GM18502 (cell line): ENCODE measurements around the gene NCS1.

Experiments
- ATAC-seq: cut with Tn5 transposase; IDR thresholded peaks from one replicate; pipeline ENCODE4 v1.9.1; 2021; ENCODE audit warnings: mild to moderate bottlenecking; ENCODE audit not compliant: unreplicated experiment, poor library complexity

Gene NCS1

GRCh38 chr9:130209422-130209821, 37.2 kb downstream of the NCS1 start:
- ATAC-seq = no peak

- no peak for ATAC-seq
These were observed 39.5 kb downstream of the NCS1 start for GRCh38 chr9:130211548-130212226.

GRCh38 chr9:130212543-130213297, 40.5 kb downstream of the NCS1 start:
- ATAC-seq = no peak

GRCh38 chr9:130213911-130214761, 41.9 kb downstream of the NCS1 start:
- ATAC-seq = no peak

GRCh38 chr9:130214776-130215340, 42.7 kb downstream of the NCS1 start:
- ATAC-seq = no peak

GRCh38 chr9:130215341-130216119, 43.3 kb downstream of the NCS1 start:
- no peak for ATAC-seq

GRCh38 chr9:130217838-130218237, 45.6 kb downstream of the NCS1 start:
- no peak for ATAC-seq

- ATAC-seq = no peak
These were observed 47.5 kb downstream of the NCS1 start for GRCh38 chr9:130219661-130220096.

GRCh38 chr9:130220352-130220751, 48.1 kb downstream of the NCS1 start:
- ATAC-seq = no peak

GRCh38 chr9:130222833-130223232, 50.6 kb downstream of the NCS1 start:
- no peak for ATAC-seq

GRCh38 chr9:130225071-130225470, 52.9 kb downstream of the NCS1 start:
- ATAC-seq = no peak

- no peak for ATAC-seq
These were observed 53.4 kb downstream of the NCS1 start for GRCh38 chr9:130225586-130225985.

- ATAC-seq = no peak
These were observed 53.9 kb downstream of the NCS1 start for GRCh38 chr9:130226112-130226511.

GRCh38 chr9:130227833-130228232, 55.6 kb downstream of the NCS1 start:
- ATAC-seq = no peak

GRCh38 chr9:130229759-130230158, 57.6 kb downstream of the NCS1 start:
- no peak for ATAC-seq

- no peak for ATAC-seq
These were observed 58.4 kb downstream of the NCS1 start for GRCh38 chr9:130230631-130231030.

- ATAC-seq = no peak
These were observed 60.8 kb downstream of the NCS1 start for GRCh38 chr9:130232899-130233586.

GRCh38 chr9:130233587-130233945, 61.4 kb downstream of the NCS1 start:
- ATAC-seq = no peak
